Stimulated activated CD4-positive, alpha-beta T cell treated with anti-CD3 and anti-CD28 coated beads, Interleukin-1b, Interleukin-23, amount 100 ng/mL, for 4 hours (primary cell): Measurements from ENCODE around the gene IL12A.

Experiments
- DNase-seq, 2 donors: peaks; one replicate each; pipeline ENCODE4 v3.0.0-alpha.2; 2020; ENCODE audit warnings: low read depth in 2 of 2

Gene IL12A

GRCh38 chr3:159988617-159989271 is at the start of gene IL12A:
TSS of gene IL12A (plus strand) at chr3:159988835.
- DNase-seq = peak; percentile 74 to 76

- no peak for DNase-seq
Measured at GRCh38 chr3:159941038-159942000, 47.3 kb upstream of the IL12A start.

- no peak for DNase-seq
Measured at GRCh38 chr3:159944781-159945180, 43.9 kb upstream of the IL12A start.

GRCh38 chr3:159945930-159946329 is 42.7 kb upstream of the IL12A start:
- DNase-seq = no peak

GRCh38 chr3:159947220-159947619 is 41.4 kb upstream of the IL12A start:
- DNase-seq = no peak

GRCh38 chr3:159948429-159949144 is 40.0 kb upstream of the IL12A start:
- no peak for DNase-seq

GRCh38 chr3:159950156-159950898 is 38.3 kb upstream of the IL12A start:
- no peak for DNase-seq

- DNase-seq = no peak
Measured at GRCh38 chr3:159951540-159951939, 37.1 kb upstream of the IL12A start.

GRCh38 chr3:159953325-159954085 is 35.1 kb upstream of the IL12A start:
- no peak for DNase-seq

GRCh38 chr3:159960188-159961148 is 28.2 kb upstream of the IL12A start:
- DNase-seq = no peak

GRCh38 chr3:159964166-159964973 is 24.3 kb upstream of the IL12A start:
- DNase-seq = no peak

GRCh38 chr3:159971311-159971710 is 17.3 kb upstream of the IL12A start:
- no peak for DNase-seq

- no peak for DNase-seq
Measured at GRCh38 chr3:159977295-159977694, 11.3 kb upstream of the IL12A start.

GRCh38 chr3:159978353-159978752 is 10.3 kb upstream of the IL12A start:
- no peak for DNase-seq

- DNase-seq = no peak
Measured at GRCh38 chr3:159978918-159979703, 9.5 kb upstream of the IL12A start.

- no peak for DNase-seq
Measured at GRCh38 chr3:159982442-159982974, 6.1 kb upstream of the IL12A start.

GRCh38 chr3:159987291-159987711 is 1.3 kb upstream of the IL12A start:
- DNase-seq = no peak
